HepG2 (cell line): Measurements from ENCODE around the gene HEXIM1. TPM values are rescaled to one million over a fixed set of nuclear protein-coding genes. Genes with fewer than 3 reads are reported as not detected.

ENCODE experiments used
- ARNT2 ChIP-seq: sonication (generic); formaldehyde crosslinking; IDR thresholded peaks from 2 replicates; pipeline ENCODE4 v1.8.0; 2022; ENCODE audit warnings: mild to moderate bottlenecking, low read depth, missing genetic modification reagents, moderate library complexity
- FOXK2 ChIP-seq: fragments of 450-650 bp; IDR thresholded peaks from 2 replicates; pipeline ENCODE4 v1.6.1; 2016
- HNRNPH1 ChIP-seq: fragments of 200-400 bp; formaldehyde crosslinking; optimal IDR thresholded peaks from 2 replicates; pipeline ENCODE3; 2017; ENCODE audit warnings: mild to moderate bottlenecking, low read depth, low read length
- IKZF4 ChIP-seq: sonication (generic); formaldehyde crosslinking; IDR thresholded peaks from 2 replicates; pipeline ENCODE4 v1.5.1; 2020; ENCODE audit warnings: borderline replicate concordance, mild to moderate bottlenecking, low read depth, missing genetic modification reagents; ENCODE audit errors: not compliant biosample characterization
- MEF2D ChIP-seq: sonication (generic); formaldehyde crosslinking; IDR thresholded peaks from 2 replicates; pipeline ENCODE4 v1.5.1; 2020; ENCODE audit warnings: mild to moderate bottlenecking, missing genetic modification reagents
- MXI1 ChIP-seq: IDR thresholded peaks from 3 replicates; pipeline ENCODE4 v1.6.1; 2012; ENCODE audit warnings: low read depth, low read length, inconsistent platforms, borderline replicate concordance
- NCOR1 ChIP-seq: fragments of 200-600 bp; sonication (generic); IDR thresholded peaks from 2 replicates; pipeline ENCODE4 v1.7.0; 2017; ENCODE audit warnings: antibody characterized with exemption, low read length, borderline replicate concordance
- PCBP2 ChIP-seq: fragments of 200-400 bp; formaldehyde crosslinking; optimal IDR thresholded peaks from 2 replicates; pipeline ENCODE3; 2018; ENCODE audit warnings: low read length, low read depth; ENCODE audit not compliant: poor library complexity, severe bottlenecking
- SP5 ChIP-seq: IDR thresholded peaks from 2 replicates; pipeline ENCODE4 v1.6.1; 2016; ENCODE audit warnings: low read depth, borderline replicate concordance
- TOE1 ChIP-seq: sonication (generic); formaldehyde crosslinking; IDR thresholded peaks from 2 replicates; pipeline ENCODE4 v1.4.0; 2020; ENCODE audit warnings: mild to moderate bottlenecking, missing genetic modification reagents
- U2AF2 ChIP-seq: fragments of 200-400 bp; formaldehyde crosslinking; IDR thresholded peaks from 2 replicates; pipeline ENCODE4 v1.6.1; 2017; ENCODE audit warnings: low read depth, mild to moderate bottlenecking, low read length
- ZBTB33 ChIP-seq: sonication (generic); formaldehyde crosslinking; IDR thresholded peaks from 2 replicates; pipeline ENCODE4 v1.4.0; 2020; ENCODE audit warnings: missing genetic modification reagents
- ZBTB8A ChIP-seq: sonication (generic); formaldehyde crosslinking; IDR thresholded peaks from 2 replicates; pipeline ENCODE4 v1.4.0; 2020; ENCODE audit warnings: mild to moderate bottlenecking, low read depth, missing genetic modification reagents, borderline replicate concordance
- ZNF414 ChIP-seq: sonication (generic); formaldehyde crosslinking; IDR thresholded peaks from 2 replicates; pipeline ENCODE4 v1.5.0; 2020; ENCODE audit warnings: missing genetic modification reagents
- polyA plus RNA-seq, 8 experiments: library from polyadenylated mRNA; depleted of rRNA in 3 of 8; stranded (reverse) in 7 of 8; unstranded in 1 of 8; fragments of >200 nt; fragmentation: Illumina TruSeq in 4 of 8; extraction: Trizol in 4 of 8; gene quantifications; 2 replicates each; pipeline versions ENCODE4 v1.2.1 to v1.2.3, GENCODE V29; 2011 to 2016; ENCODE audit warnings: low read depth in 4 of 8, missing spikeins in 1 of 8, mixed read lengths in 1 of 8; ENCODE audit not compliant: insufficient read depth in 1 of 8
- total RNA-seq, 5 experiments: library from RNA; depleted of rRNA; stranded (reverse); fragments of >200 nt; fragmentation: Illumina TruSeq; extraction: Trizol; gene quantifications; 2 replicates each; pipeline ENCODE4 v1.2.3, GENCODE V29; 2016; ENCODE audit warnings: low read depth in 1 of 5
- TF ChIP-seq, protein P1 (sequence below): sonication (generic); formaldehyde crosslinking; IDR thresholded peaks from 2 replicates; pipeline ENCODE4 v1.5.1; 2020; ENCODE audit warnings: mild to moderate bottlenecking, missing genetic modification reagents
- TF ChIP-seq, protein P2 (sequence below): sonication (generic); formaldehyde crosslinking; conservative IDR thresholded peaks from 2 replicates; pipeline ENCODE4 v1.4.0; 2020; ENCODE audit warnings: missing genetic modification reagents
- TF ChIP-seq, protein P3 (sequence below), 2 experiments: sonication (generic) in 1 of 2; formaldehyde crosslinking in 1 of 2; IDR thresholded peaks; 2 replicates each; pipeline versions ENCODE4 v1.4.0 to v1.6.1; 2018 to 2020; ENCODE audit warnings: missing genetic modification reagents in 2 of 2, borderline replicate concordance in 1 of 2, low read depth in 1 of 2, mild to moderate bottlenecking in 1 of 2, missing biosample characterization in 1 of 2

The HEXIM1 gene
- total and polyA plus RNA-seq, 2 of the 13 experiments (the other 11 are each of a cell fraction or from before 2014, with no cell fraction given): 10.5 to 16.6 TPM

GRCh38 chr17:45135192-45135977 is 12.9 kb upstream of the HEXIM1 start, which contains the start of gene ACBD4 (continued):
- TF ChIP-seq, protein P1, sequence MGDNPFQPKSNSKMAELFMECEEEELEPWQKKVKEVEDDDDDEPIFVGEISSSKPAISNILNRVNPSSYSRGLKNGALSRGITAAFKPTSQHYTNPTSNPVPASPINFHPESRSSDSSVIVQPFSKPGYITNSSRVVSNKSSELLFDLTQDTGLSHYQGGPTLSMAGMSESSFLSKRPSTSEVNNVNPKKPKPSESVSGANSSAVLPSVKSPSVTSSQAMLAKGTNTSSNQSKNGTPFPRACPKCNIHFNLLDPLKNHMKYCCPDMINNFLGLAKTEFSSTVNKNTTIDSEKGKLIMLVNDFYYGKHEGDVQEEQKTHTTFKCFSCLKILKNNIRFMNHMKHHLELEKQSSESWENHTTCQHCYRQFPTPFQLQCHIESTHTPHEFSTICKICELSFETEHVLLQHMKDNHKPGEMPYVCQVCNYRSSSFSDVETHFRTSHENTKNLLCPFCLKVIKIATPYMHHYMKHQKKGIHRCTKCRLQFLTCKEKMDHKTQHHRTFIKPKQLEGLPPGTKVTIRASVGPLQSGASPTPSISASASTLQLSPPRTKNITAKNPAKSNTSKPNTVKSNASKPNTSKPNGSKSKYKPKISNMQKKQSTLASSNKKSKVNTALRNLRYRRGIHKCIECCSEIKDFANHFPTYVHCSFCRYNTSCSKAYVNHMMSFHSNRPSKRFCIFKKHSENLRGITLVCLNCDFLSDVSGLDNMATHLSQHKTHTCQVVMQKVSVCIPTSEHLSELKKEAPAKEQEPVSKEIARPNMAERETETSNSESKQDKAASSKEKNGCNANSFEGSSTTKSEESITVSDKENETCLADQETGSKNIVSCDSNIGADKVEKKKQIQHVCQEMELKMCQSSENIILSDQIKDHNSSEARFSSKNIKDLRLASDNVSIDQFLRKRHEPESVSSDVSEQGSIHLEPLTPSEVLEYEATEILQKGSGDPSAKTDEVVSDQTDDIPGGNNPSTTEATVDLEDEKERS (CRISPR knock-in tag): peak; percentile 6; the same call in 1 of the 2 replicates
- TF ChIP-seq PCBP2: no peak
- no peak for TF ChIP-seq HNRNPH1
- no peak; the same call in 1 of the 2 replicates for TF ChIP-seq ZBTB8A (CRISPR knock-in tag)
- TF ChIP-seq ZBTB33 (CRISPR knock-in tag): peak; percentile 96
- no peak for TF ChIP-seq FOXK2
- no peak for TF ChIP-seq IKZF4
- TF ChIP-seq MXI1: peak; percentile 63; the same call in 2 of the 3 replicates
- TF ChIP-seq MEF2D (CRISPR knock-in tag): no peak; the same call in 1 of the 2 replicates
- TF ChIP-seq, protein P2, sequence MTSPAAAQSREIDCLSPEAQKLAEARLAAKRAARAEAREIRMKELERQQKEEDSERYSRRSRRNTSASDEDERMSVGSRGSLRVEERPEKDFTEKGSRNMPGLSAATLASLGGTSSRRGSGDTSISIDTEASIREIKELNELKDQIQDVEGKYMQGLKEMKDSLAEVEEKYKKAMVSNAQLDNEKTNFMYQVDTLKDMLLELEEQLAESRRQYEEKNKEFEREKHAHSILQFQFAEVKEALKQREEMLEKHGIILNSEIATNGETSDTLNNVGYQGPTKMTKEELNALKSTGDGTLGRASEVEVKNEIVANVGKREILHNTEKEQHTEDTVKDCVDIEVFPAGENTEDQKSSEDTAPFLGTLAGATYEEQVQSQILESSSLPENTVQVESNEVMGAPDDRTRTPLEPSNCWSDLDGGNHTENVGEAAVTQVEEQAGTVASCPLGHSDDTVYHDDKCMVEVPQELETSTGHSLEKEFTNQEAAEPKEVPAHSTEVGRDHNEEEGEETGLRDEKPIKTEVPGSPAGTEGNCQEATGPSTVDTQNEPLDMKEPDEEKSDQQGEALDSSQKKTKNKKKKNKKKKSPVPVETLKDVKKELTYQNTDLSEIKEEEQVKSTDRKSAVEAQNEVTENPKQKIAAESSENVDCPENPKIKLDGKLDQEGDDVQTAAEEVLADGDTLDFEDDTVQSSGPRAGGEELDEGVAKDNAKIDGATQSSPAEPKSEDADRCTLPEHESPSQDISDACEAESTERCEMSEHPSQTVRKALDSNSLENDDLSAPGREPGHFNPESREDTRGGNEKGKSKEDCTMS (CRISPR knock-in tag): no peak
- peak; percentile 85 for TF ChIP-seq ARNT2
- no peak; the same call in 1 of the 2 replicates for TF ChIP-seq NCOR1
- TF ChIP-seq U2AF2: no peak
- TF ChIP-seq, protein P3, sequence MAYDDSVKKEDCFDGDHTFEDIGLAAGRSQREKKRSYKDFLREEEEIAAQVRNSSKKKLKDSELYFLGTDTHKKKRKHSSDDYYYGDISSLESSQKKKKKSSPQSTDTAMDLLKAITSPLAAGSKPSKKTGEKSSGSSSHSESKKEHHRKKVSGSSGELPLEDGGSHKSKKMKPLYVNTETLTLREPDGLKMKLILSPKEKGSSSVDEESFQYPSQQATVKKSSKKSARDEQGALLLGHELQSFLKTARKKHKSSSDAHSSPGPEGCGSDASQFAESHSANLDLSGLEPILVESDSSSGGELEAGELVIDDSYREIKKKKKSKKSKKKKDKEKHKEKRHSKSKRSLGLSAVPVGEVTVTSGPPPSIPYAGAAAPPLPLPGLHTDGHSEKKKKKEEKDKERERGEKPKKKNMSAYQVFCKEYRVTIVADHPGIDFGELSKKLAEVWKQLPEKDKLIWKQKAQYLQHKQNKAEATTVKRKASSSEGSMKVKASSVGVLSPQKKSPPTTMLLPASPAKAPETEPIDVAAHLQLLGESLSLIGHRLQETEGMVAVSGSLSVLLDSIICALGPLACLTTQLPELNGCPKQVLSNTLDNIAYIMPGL (CRISPR knock-in tag; IDR thresholded peaks at IDR 0.05; ENCODE audit: borderline replicate concordance in 1 of 2, low read depth in 1 of 2): peak; percentile 100
- peak; percentile 92; the same call in 1 of the 2 replicates for TF ChIP-seq ZNF414
- TF ChIP-seq SP5 (CRISPR knock-in tag): peak; percentile 28; the same call in 1 of the 2 replicates
- TF ChIP-seq TOE1: 0 out of 2 replicates have a peak, but pooled peaks have one; percentile 65
